ENCODE results near the gene SOX13.

The SOX13 gene

GRCh38 chr1:204108312-204109141, 35.6 kb downstream of the SOX13 start:
- DNase-seq = no peak

GRCh38 chr1:204110894-204111633, 38.1 kb downstream of the SOX13 start:
- DNase-seq = no peak

- no peak for DNase-seq
Observed at GRCh38 chr1:204112876-204113730, 40.2 kb downstream of the SOX13 start.

GRCh38 chr1:204113896-204114295, 41.0 kb downstream of the SOX13 start:
- DNase-seq = no peak

- no peak for DNase-seq
Observed at GRCh38 chr1:204114606-204115005, 41.7 kb downstream of the SOX13 start.

- DNase-seq = no peak
Observed at GRCh38 chr1:204115116-204115515, 42.2 kb downstream of the SOX13 start.

GRCh38 chr1:204116539-204116938, 43.6 kb downstream of the SOX13 start:
- DNase-seq = no peak

GRCh38 chr1:204121840-204122555, 49.1 kb downstream of the SOX13 start:
- no peak for DNase-seq

GRCh38 chr1:204123376-204123775, 50.5 kb downstream of the SOX13 start:
- DNase-seq = no peak

GRCh38 chr1:204124639-204125038, 51.7 kb downstream of the SOX13 start:
- no peak for DNase-seq

- DNase-seq = no peak
Observed at GRCh38 chr1:204125759-204126351, 52.9 kb downstream of the SOX13 start.

- no peak for DNase-seq
Observed at GRCh38 chr1:204126386-204126785, 53.5 kb downstream of the SOX13 start.

GRCh38 chr1:204126956-204127355, 54.0 kb downstream of the SOX13 start:
- no peak for DNase-seq

GRCh38 chr1:204127597-204128242, 54.8 kb downstream of the SOX13 start:
- DNase-seq = peak; percentile 21

GRCh38 chr1:204128464-204128963, 55.6 kb downstream of the SOX13 start:
- no peak for DNase-seq

GRCh38 chr1:204128964-204129896, 56.3 kb downstream of the SOX13 start:
- DNase-seq = peak; percentile 64

- DNase-seq = no peak
Observed at GRCh38 chr1:204130178-204130577, 57.3 kb downstream of the SOX13 start.

GRCh38 chr1:204130981-204131892, 58.3 kb downstream of the SOX13 start:
- no peak for DNase-seq

GRCh38 chr1:204131978-204132377, 59.1 kb downstream of the SOX13 start:
- no peak for DNase-seq

Measured in CD4-positive, alpha-beta T cell treated with Interleukin-10 for 1 hour (primary cell).